CD4-positive, alpha-beta T cell treated with Interleukin-1 beta for 1 hour (primary cell): ENCODE measurements around the gene FZD1.
"Not testable (repeated sequence)": the region's sequence is repeated elsewhere in the genome, so short reads cannot be mapped to it uniquely, and the experiment has no call there.

Experiments
- DNase-seq, 2 donors: peaks; one replicate each; pipeline ENCODE4 v3.0.0-alpha.2; 2020 to 2022

Gene FZD1

DNA sequence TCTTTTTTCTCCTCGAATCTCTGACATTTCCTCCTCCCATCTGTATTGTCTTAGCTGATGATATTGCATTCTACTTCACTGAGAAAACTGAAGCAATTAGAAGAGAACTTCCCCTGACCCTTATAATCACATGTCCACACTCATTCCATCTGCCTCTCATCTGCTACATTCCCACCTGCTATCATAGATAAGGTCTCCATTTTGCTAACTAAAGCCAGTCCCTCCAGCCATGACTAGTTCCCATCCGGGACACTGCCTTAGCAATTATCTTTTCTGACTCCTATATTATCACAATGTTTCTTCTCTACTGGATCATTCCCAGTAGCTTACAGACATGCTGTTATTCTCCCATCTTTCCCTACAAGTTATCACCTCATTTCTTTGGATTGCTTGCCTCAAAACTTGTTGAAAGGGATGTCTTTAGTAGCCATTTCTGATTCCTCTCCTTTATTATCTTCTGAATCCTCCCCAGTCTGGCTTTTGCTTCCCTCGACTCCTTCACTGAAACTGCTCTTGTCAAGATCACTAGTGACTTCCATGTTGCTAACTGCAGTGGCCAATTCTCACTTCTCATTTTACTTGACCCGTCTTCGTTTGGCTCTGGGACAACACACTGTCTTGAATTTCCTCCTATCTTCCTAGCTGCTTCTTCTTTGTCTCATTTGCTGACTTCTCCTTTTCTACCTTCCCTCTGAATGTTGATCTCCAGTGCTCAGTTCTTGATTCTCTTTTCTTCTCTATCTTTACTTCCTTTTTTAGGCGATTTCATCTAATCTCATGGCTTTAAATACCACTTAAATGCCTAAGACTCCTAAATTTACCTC, 35.9 kb downstream of the FZD1 start:
- peak in 1 of 2 donors; percentile 3 for DNase-seq

DNA sequence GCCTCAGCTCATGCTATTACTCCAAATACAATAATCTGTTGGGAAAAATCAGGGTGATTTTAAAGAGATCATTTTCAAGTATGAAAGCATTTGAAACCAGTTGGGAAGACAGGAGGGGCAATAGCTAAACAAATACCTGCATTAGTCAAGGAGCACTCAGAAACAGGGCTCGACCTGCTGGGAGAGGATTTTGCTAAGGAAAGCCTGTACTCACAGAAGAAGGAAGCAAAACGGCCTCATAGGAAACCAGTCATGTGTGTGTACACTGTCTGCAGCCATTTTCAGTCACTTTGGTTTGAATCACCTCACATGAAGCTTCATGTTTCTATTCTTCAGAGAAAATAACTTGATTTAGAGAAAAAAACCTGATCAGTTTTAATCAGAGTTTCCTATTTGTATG, 38.6 kb downstream of the FZD1 start:
- no peak for DNase-seq

- DNase-seq = no peak
Observed at GRCh38 chr7:91306266-91306665, 42.0 kb downstream of the FZD1 start.

- no peak for DNase-seq
Observed at GRCh38 chr7:91307467-91307866, 43.2 kb downstream of the FZD1 start.

DNA sequence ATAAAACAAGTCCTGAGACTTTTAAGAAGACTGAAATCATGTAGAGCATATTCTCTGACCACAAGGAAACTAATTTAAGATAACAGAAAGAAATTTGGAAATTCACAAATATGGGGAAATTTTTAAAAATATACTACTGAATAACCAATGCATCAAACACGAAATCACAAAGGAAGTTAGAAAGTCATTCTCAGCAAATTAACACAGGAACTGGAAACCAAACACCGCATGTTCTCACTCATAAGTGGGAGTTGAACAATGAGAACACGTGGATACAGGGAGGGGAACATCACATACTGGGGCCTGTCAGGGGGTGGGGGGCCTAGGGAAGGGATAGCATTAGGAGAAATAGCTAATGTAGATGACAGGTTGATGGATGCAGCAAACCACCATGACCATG, 44.0 kb downstream of the FZD1 start:
- not testable (repeated sequence) for DNase-seq

DNA sequence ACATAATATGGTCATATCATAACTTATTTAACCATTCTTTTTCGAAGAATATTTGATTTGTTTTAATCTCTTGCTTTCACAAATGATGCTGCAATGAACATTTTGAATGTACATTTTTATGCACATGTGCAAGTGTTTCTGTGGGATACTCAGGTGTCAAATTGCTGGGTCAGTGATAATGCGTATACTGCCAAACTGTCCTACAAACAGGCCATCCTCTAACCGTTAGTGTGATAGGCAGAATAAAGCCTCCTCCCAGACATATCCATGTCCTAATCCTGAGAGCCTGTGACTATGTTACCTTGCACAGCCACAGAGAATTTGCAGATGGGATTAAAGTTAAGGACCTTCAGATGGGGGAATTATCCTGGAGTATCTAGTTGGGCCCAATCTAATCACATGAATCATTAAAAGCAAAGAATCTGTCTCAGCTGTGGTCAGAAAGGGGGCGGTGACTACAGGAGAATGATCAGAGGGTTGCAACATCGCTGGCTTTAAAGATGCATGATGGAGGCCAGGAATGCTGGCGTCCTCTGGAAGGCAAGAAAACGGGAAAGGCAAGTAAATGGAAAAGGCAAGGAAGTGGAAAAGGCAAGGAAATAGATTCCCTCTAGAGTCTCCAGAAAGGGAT, 46.7 kb downstream of the FZD1 start:
- DNase-seq = no peak

DNA sequence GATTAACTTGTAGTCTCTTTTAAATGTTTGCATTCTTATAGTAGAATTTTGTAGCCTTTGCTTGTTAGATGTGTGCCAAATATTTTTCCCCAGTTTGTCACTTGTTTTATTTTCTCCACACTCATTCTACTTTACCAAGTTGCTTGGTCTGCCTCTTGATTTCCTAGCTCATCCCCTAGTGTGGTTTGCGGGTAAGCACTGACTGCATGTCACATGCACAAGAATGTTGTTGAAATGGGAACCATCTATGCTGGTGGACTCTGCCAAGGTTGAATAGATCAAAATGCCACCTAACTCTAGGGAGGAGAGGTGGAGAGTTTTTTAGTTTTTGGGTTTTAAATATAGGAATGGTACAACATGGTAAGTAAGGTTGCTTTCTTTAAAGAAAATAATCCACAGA, 47.6 kb downstream of the FZD1 start:
- DNase-seq = no peak

DNA sequence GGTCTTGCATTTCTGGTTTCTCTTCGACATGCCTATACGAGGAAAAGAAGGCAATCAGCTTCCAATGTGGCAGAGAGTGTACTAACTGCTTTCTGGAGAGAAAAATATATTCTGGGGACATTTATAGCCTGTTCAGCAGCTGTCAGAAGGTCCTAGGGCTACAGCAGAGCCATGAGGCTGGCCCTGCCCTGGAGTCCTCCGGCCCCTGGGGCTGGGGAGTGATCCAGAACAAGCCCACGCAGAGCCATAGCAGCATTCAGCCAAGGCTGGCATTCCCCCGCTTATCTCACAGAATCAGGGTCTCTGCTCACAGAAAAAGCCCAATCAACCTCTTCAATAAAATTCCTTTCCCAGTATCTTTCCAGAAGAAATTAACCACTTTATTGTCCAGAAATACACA, 48.9 kb downstream of the FZD1 start:
- DNase-seq = no peak

GRCh38 chr7:91314591-91315323, 50.5 kb downstream of the FZD1 start:
- DNase-seq = no peak

DNA sequence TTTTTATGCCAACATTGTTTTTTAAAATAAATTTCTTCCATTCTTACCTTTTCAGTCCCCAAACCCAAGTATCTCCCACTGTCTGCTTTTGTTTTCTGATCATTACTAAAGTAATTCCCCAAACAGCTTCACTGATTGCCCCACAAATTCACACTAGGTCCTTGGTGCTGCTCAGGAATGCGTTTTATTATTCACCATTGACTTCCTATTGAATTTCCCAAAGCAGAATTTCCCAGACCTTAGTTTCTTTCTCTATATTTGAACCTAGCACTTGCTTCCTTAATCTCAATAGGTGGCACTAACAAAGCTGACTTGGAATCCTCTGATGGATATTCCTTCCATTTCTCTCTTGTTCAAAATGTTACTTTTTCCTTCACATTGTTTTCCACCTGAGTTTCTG, 52.2 kb downstream of the FZD1 start:
- DNase-seq = no peak

- no peak for DNase-seq
Observed at GRCh38 chr7:91319351-91319750, 55.1 kb downstream of the FZD1 start.

GRCh38 chr7:91320366-91321078, 56.3 kb downstream of the FZD1 start:
- DNase-seq = no peak
